Activated B cell treated with CpG ODN at 0.5 μM for 24 hours (primary cell): ENCODE results near the gene RBMS1. TPM values are rescaled to one million over a fixed set of nuclear protein-coding genes. Genes with fewer than 3 reads are reported as not detected.

Experiments
- ATAC-seq: fragments of 200-7000 bp; cut with Tn5 transposase; one replicate; pipeline ENCODE4 v1.10.0; 2021; ENCODE audit warnings: low read depth, mild to moderate bottlenecking, moderate library complexity
- CTCF ChIA-PET: fragments of 350-600 bp; sonication (Branson Sonifier 250); formaldehyde crosslinking; loops from one replicate; lab custom pipeline; 2021; ENCODE audit warnings: antibody characterized with exemption; lab: Charles Lee
- POLR2A ChIA-PET: fragments of 350-600 bp; sonication (Branson Sonifier 250); formaldehyde crosslinking; loops from one replicate; lab custom pipeline; 2021; ENCODE audit warnings: antibody characterized with exemption; lab: Charles Lee
- DNase-seq: peaks from one replicate; pipeline ENCODE4 v3.0.0; 2022
- H3K27ac Mint-ChIP-seq: one replicate; pipeline ENCODE4 v1.8.0; 2020; ENCODE audit warnings: mixed read lengths
- H3K27me3 Mint-ChIP-seq: one replicate; pipeline ENCODE4 v1.8.0; 2021; ENCODE audit warnings: mixed read lengths
- H3K36me3 Mint-ChIP-seq: one replicate; pipeline ENCODE4 v1.8.0; 2021; ENCODE audit warnings: low read depth, mixed read lengths
- H3K4me1 Mint-ChIP-seq: one replicate; pipeline ENCODE4 v1.8.0; 2021; ENCODE audit warnings: mixed read lengths
- H3K4me3 Mint-ChIP-seq: one replicate; pipeline ENCODE4 v1.8.0; 2020; ENCODE audit warnings: mild to moderate bottlenecking, mixed read lengths
- H3K9me3 Mint-ChIP-seq: one replicate; pipeline ENCODE4 v1.8.0; 2020; ENCODE audit warnings: mixed read lengths
- intact Hi-C: fragments of 100-400 bp; cut with micrococcal nuclease; formaldehyde crosslinking; loops from one replicate; pipeline ENCODE4 v1.15.1; 2024
- total RNA-seq: library from RNA; stranded (reverse); gene quantifications from 2 replicates; pipeline ENCODE4 v1.2.3, GENCODE V29; 2022
- TF ChIP-seq, protein P1 (sequence below): fragments of 200-600 bp; IDR thresholded peaks from one replicate; pipeline ENCODE4 v1.8.0; 2022; ENCODE audit warnings: antibody characterized with exemption, mild to moderate bottlenecking

Gene RBMS1
- total RNA-seq, 1 donor from 2014 or later: 30.9 TPM

GRCh38 chr2:160459538-160460332 lies 33.9 kb downstream of the RBMS1 start:
- no peak for DNase-seq
- TF ChIP-seq, protein P1, sequence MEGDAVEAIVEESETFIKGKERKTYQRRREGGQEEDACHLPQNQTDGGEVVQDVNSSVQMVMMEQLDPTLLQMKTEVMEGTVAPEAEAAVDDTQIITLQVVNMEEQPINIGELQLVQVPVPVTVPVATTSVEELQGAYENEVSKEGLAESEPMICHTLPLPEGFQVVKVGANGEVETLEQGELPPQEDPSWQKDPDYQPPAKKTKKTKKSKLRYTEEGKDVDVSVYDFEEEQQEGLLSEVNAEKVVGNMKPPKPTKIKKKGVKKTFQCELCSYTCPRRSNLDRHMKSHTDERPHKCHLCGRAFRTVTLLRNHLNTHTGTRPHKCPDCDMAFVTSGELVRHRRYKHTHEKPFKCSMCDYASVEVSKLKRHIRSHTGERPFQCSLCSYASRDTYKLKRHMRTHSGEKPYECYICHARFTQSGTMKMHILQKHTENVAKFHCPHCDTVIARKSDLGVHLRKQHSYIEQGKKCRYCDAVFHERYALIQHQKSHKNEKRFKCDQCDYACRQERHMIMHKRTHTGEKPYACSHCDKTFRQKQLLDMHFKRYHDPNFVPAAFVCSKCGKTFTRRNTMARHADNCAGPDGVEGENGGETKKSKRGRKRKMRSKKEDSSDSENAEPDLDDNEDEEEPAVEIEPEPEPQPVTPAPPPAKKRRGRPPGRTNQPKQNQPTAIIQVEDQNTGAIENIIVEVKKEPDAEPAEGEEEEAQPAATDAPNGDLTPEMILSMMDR: no peak
- CTCF ChIA-PET: no interaction called here
- H3K27me3 Mint-ChIP-seq: peaks cover 5% of the 10 kb centered on the region
- H3K36me3 Mint-ChIP-seq: no peaks in the 10 kb centered on the region
- intact Hi-C loops: no loop called here
- no peaks in the 10 kb centered on the region for H3K9me3 Mint-ChIP-seq
- no peak for ATAC-seq
- H3K27ac Mint-ChIP-seq: no peak overlapping the region
- POLR2A ChIA-PET: no interaction called here
- H3K4me1 Mint-ChIP-seq: no peaks in the 10 kb centered on the region
- H3K4me3 Mint-ChIP-seq: no peak overlapping the region

GRCh38 chr2:160458718-160459453 lies 34.7 kb downstream of the RBMS1 start:
- intact Hi-C loops: no loop called here
- TF ChIP-seq, protein P1: no peak
- Mint-ChIP-seq H3K27ac (no peak overlapping the region), H3K27me3 (peaks cover 5% of the 10 kb centered on the region), H3K4me3 (no peak overlapping the region), H3K4me1 (no peaks in the 10 kb centered on the region), H3K36me3 (no peaks in the 10 kb centered on the region), H3K9me3 (no peaks in the 10 kb centered on the region)
- ChIA-PET POLR2A (no interaction called here), CTCF (no interaction called here)
- DNase-seq: no peak
- no peak for ATAC-seq

DNA sequence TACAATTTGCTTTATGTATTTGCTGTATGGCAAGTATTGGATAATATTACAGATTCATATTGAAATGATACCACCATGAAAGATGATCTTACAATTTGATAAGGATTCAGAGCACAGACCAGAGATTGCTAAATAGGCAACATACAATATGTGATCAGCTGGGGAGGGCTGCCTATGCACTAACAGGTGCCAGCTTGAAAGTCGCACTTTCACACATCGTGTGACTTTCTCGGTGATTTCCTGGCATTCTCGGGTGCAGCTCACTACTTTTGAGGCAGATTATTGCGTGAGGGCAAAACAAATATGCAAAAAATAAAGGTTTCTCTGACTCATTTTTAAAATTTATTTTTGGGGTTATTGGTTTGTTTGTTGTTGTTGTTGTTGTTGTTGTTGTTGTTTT lies 36.0 kb downstream of the RBMS1 start:
- ChIA-PET POLR2A (interaction anchor here (0.7 kb wide), 1 partner anchor 29 kb away, joined by 3 read pairs; no protein-coding TSS in a partner anchor), CTCF (no interaction called here)
- Mint-ChIP-seq H3K27me3 (peaks cover 5% of the 10 kb centered on the region), H3K4me1 (no peaks in the 10 kb centered on the region), H3K4me3 (no peak overlapping the region), H3K36me3 (no peaks in the 10 kb centered on the region), H3K27ac (no peak overlapping the region), H3K9me3 (no peaks in the 10 kb centered on the region)
- no peak for ATAC-seq
- TF ChIP-seq, protein P1: no peak
- no peak for DNase-seq
- intact Hi-C loops: no loop called here

GRCh38 chr2:160454070-160454797 lies 39.4 kb downstream of the RBMS1 start:
- POLR2A ChIA-PET: no interaction called here
- H3K27ac Mint-ChIP-seq: no peak overlapping the region
- H3K4me3 Mint-ChIP-seq: no peak overlapping the region
- ATAC-seq (no peak), DNase-seq (no peak)
- H3K27me3 Mint-ChIP-seq: peaks cover 2% of the 10 kb centered on the region
- CTCF ChIA-PET: no interaction called here
- TF ChIP-seq, protein P1: no peak
- intact Hi-C loops: no loop called here
- no peaks in the 10 kb centered on the region for H3K36me3 Mint-ChIP-seq
- H3K9me3 Mint-ChIP-seq: no peaks in the 10 kb centered on the region
- no peaks in the 10 kb centered on the region for H3K4me1 Mint-ChIP-seq
